ENCODE measurements around the gene EVI5. TPM values are rescaled to one million over a fixed set of nuclear protein-coding genes. Genes with fewer than 3 reads are reported as not detected.

Gene EVI5
- total and polyA plus RNA-seq, 12 donors = 4.6 to 46.2 (median 24.6) TPM

- H3K4me1 ChIP-seq = peaks cover 0 to 15% (median 5%) of the 10 kb centered on the region in 9 donors
- intact Hi-C loops (cut with DNase I) = no loop called here
- no peaks in the 10 kb centered on the region for H3K36me3 ChIP-seq
- WGBS, 2 donors = 79 to 83% methylated on average over 4 of the region's 4 CpGs
- DNase-seq (no peak), ATAC-seq (no peak)
- TF ChIP-seq CTCF (IDR thresholded peaks at IDR 0.05) = no peak
- H3K4me3 ChIP-seq = no peak overlapping the region
- H3K27me3 ChIP-seq = no peaks in the 10 kb centered on the region
- peaks cover 0 to 10% (median 0%) of the 10 kb centered on the region in 11 donors for H3K9me3 ChIP-seq
- H3K27ac ChIP-seq = no peak overlapping the region
Measured at GRCh38 chr1:92795166-92795565, 10.3 kb upstream of the EVI5 start.

- peaks cover 0 to 15% (median 7%) of the 10 kb centered on the region in 9 donors for H3K4me1 ChIP-seq
- peak overlapping the region in 6 of 10 donors; percentile 25 to 40 (median 30) for H3K27ac ChIP-seq
- 31 to 42% methylated on average over 3 of the region's 3 CpGs for WGBS, 2 donors
- H3K9me3 ChIP-seq = peaks cover 0 to 10% (median 0%) of the 10 kb centered on the region in 11 donors
- no peak for TF ChIP-seq CTCF (IDR thresholded peaks at IDR 0.05)
- no peak for DNase-seq
- H3K27me3 ChIP-seq = no peaks in the 10 kb centered on the region
- ATAC-seq = peak in 3 of 8 donors; percentile 34 to 44 (median 42)
- intact Hi-C loops (cut with DNase I) = no loop called here
- no peaks in the 10 kb centered on the region for H3K36me3 ChIP-seq
- peak overlapping the region in 3 of 10 donors; percentile 9 to 21 (median 19) for H3K4me3 ChIP-seq
Measured at GRCh38 chr1:92792340-92792782, 7.5 kb upstream of the EVI5 start.

GRCh38 chr1:92791487-92792066 is 6.7 kb upstream of the EVI5 start:
- Histone ChIP-seq H3K27me3 (no peaks in the 10 kb centered on the region), H3K27ac (peak overlapping the region in 6 of 10 donors; percentile 25 to 40 (median 30)), H3K4me1 (peaks cover 0 to 15% (median 7%) of the 10 kb centered on the region in 9 donors), H3K36me3 (no peaks in the 10 kb centered on the region), H3K4me3 (peak overlapping the region in 3 of 10 donors; percentile 9 to 21 (median 19)), H3K9me3 (peaks cover 0 to 10% (median 0%) of the 10 kb centered on the region in 11 donors)
- DNase-seq = no peak
- 41 to 56% methylated on average over 7 of the region's 7 CpGs for WGBS, 2 donors
- ATAC-seq = peak in 5 of 8 donors; percentile 20 to 58 (median 48)
- intact Hi-C loops (cut with DNase I) = no loop called here
- TF ChIP-seq CTCF (IDR thresholded peaks at IDR 0.05) = no peak

GRCh38 chr1:92790867-92791266 is 6.0 kb upstream of the EVI5 start:
- intact Hi-C loops (cut with DNase I) = no loop called here
- peak overlapping the region in 1 of 10 donors; percentile 17 for H3K27ac ChIP-seq
- no peak for TF ChIP-seq CTCF (IDR thresholded peaks at IDR 0.05)
- H3K27me3 ChIP-seq = no peaks in the 10 kb centered on the region
- H3K4me3 ChIP-seq = no peak overlapping the region
- H3K4me1 ChIP-seq = peaks cover 0 to 22% (median 7%) of the 10 kb centered on the region in 9 donors
- 88 to 94% methylated on average over 2 of the region's 2 CpGs for WGBS, 2 donors
- H3K9me3 ChIP-seq = peaks cover 0 to 10% (median 0%) of the 10 kb centered on the region in 11 donors
- DNase-seq (no peak), ATAC-seq (no peak)
- no peaks in the 10 kb centered on the region for H3K36me3 ChIP-seq
